NCI-H2107 (cell line): ENCODE measurements around the gene HS6ST2.

Source experiments
- DNase-seq: peaks from one replicate; lab custom pipeline; 2025; lab: John Stamatoyannopoulos, UW

Gene HS6ST2

DNA sequence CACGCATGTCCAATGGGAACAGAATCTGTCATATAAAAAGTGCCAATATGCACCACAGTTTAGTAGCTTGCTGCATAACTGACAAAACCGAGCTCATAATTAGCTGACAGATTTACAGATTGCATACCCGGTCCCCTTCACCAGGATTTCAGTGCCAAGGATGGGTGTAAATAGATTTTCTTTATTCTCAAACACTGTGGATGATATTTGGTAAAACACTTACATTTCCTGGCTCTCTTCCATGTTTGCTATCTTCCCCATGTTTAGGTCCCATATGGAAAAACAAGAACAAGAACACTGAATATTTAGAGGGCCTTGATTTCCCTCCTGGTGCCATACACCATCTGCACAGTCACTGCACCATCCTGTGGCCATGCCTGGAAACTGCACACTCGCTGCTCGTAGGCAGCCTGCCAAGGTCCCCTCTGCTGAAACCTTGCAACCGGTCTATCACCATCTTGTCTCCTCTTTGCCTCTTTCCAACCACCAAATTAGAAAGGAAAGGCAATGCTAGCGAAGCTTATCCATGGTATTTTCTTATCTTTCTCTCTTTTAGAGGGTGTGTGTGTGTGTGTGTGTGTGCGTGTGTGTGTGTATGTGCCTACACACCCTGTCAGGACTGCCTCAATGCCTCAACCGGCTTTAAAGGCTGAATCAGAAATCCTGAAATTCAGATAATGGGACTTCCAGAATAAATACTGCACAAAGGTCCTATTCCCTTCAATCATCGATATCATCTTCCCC is 345.4 kb downstream of the HS6ST2 start:
- peak; percentile 21 for DNase-seq

GRCh38 chrX:132610536-132610935 is 347.9 kb downstream of the HS6ST2 start:
- DNase-seq, result no peak

DNA sequence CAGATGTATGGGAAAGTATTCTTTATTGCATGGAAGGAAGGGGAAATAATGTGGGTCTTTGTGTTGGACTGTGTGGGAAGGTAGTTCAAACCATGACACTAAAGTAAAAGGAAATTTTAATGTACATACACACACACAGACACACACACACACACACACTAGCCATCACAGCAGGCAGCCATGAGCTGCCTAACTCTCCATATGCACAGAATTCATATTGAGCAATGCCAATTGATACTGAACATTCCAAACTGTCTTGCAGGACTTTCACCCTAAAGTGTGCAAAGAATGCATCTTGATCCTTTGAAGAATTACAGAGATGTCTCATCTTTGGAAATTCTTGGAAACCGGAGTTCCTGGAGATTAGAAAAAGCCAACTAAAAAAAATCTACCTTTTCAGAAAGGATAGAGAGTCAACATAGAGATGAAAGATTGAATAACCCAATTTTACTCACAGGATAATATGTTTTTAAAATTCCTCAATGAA is 349.0 kb downstream of the HS6ST2 start:
- no peak for DNase-seq

GRCh38 chrX:132603700-132604286 is 354.6 kb downstream of the HS6ST2 start:
- DNase-seq, result no peak

GRCh38 chrX:132602701-132603100 is 355.7 kb downstream of the HS6ST2 start:
- DNase-seq, result no peak

- DNase-seq, result no peak
These were observed 363.4 kb downstream of the HS6ST2 start for GRCh38 chrX:132594999-132595398.

- DNase-seq, result no peak
These were observed 364.3 kb downstream of the HS6ST2 start for GRCh38 chrX:132594129-132594528.

DNA sequence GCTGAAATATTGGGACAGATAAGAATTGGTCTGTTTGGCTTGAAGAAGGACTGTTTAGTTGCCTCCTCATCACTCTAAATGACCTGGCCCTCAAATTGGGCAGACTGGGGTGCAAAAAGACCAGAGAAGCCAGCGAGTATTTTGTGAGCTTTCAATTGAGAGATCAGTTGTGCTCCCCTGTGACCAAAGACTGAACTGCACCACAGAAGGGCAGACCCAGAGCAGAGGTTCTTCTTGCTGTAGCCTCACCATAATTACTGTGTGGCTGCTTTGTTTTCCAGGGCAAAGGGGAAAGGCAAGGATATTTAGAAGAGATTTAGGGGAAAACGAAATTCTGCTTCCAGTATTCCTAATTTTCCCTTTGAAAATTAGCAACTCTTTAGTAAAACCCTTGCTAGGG is 365.5 kb downstream of the HS6ST2 start:
- DNase-seq, result peak; percentile 51

DNA sequence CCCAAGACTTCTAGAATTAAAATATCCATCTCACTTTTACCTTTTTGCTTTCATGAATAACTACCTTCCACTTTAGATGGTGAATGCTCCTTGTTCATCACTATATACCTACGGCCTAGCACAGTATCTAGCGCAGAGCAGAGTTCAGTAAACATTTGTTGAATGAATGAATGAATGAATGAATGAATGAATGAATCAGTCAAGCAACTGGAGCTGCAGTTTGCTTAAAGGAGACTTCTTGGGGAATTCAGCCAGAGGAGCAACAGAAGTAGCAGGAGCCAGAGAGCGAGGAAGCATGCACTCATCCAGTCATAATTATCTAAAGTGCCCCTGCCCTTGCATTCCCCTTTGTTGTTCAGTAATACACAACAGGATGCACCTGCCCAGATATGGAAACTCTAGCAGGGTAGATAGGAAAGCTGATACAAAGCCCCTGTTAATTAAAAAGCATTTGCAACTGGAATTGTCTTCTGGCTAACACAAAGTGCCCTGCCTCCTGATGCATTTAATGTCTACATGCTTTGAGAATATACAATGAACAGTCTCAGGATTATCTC is 366.6 kb downstream of the HS6ST2 start:
- DNase-seq, result peak; percentile 71

GRCh38 chrX:132590350-132591026 is 367.9 kb downstream of the HS6ST2 start:
- DNase-seq, result no peak

DNA sequence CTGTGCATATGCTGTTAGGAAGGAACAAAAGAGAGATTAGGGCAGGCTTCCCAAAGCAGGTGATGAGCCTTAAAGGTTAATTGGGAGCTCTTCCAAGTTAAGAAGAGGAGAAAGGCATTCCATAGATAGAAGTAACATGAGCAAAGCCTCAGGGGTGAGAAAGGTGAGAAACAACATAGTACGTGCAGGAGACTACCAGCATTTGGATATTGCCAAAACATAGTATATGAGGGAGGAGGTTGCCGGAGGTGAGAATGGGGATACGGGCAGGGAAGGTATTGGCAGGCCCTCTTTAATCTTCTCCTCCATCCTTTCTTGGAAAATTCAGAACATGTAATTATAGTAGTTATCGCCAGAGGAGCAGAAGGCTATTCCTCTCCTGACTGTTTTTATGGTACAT is 373.5 kb downstream of the HS6ST2 start:
- no peak for DNase-seq

DNA sequence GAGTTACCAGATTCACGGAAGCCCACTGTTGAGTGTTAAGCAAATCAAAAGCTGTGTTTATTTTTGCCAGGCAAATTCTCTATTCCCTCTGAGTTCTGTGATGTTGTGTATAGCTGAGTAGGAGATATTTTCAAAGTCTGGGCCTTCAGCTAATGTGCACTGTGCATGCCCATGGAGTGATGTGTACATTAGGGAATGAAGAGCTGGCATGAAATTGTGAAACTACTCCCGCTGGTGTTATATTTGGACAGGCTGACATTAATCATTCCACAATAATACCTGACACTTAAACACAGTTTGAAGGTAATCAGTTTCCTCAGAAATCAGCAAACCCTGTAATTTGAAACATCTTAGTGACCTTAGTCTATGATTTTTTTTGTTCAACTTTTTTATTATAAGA is 381.5 kb downstream of the HS6ST2 start:
- DNase-seq, result no peak
